WTC11 (cell line): ENCODE measurements around the gene AP3B2. TPM values are rescaled to one million over a fixed set of nuclear protein-coding genes. Genes with fewer than 3 reads are reported as not detected.

Source experiments
- ATAC-seq: fragments of 200-7000 bp; cut with Tn5 transposase; 2 replicates; pipeline ENCODE4 v1.10.0; 2021; ENCODE audit warnings: mild to moderate bottlenecking, moderate library complexity
- CTCF ChIA-PET: fragments of 300-600 bp; sonication (Branson Sonifier 250); formaldehyde crosslinking; loops from one replicate; lab custom pipeline; 2021; ENCODE audit warnings: antibody characterized with exemption; lab: Charles Lee
- POLR2A ChIA-PET: fragments of 350-600 bp; sonication (Branson Sonifier 250); formaldehyde crosslinking; loops from one replicate; lab custom pipeline; 2021; ENCODE audit warnings: antibody characterized with exemption; lab: Charles Lee
- DNase-seq: peaks from one replicate; pipeline ENCODE4 v3.0.0; 2021; ENCODE audit warnings: low spot score
- H3K27ac Mint-ChIP-seq: 2 replicates; pipeline ENCODE4 v1.8.0; 2021; ENCODE audit warnings: mixed read lengths
- H3K27me3 Mint-ChIP-seq: 2 replicates; pipeline ENCODE4 v1.8.0; 2021; ENCODE audit warnings: low read depth, mild to moderate bottlenecking, moderate library complexity, mixed read lengths
- H3K36me3 Mint-ChIP-seq: 2 replicates; pipeline ENCODE4 v1.8.0; 2021; ENCODE audit warnings: mixed read lengths
- H3K4me1 Mint-ChIP-seq: 2 replicates; pipeline ENCODE4 v1.8.0; 2022; ENCODE audit warnings: mixed read lengths
- H3K4me3 Mint-ChIP-seq: 2 replicates; pipeline ENCODE4 v1.8.0; 2021; ENCODE audit warnings: mild to moderate bottlenecking, moderate library complexity, mixed read lengths
- H3K9me3 Mint-ChIP-seq: 2 replicates; pipeline ENCODE4 v1.8.0; 2021; ENCODE audit warnings: mixed read lengths
- AR ChIP-seq: fragments of 250-450 bp; sonication (Bioruptor Pico); IDR thresholded peaks from 2 replicates; pipeline ENCODE4 v1.9.0; 2021; ENCODE audit warnings: mild to moderate bottlenecking
- HMGA2 ChIP-seq: fragments of 250-450 bp; sonication (Bioruptor Pico); IDR thresholded peaks from 2 replicates; pipeline ENCODE4 v1.4.0; 2021; ENCODE audit warnings: mild to moderate bottlenecking, moderate library complexity
- MYBL2 ChIP-seq: sonication (generic); formaldehyde crosslinking; IDR thresholded peaks from 2 replicates; pipeline ENCODE4 v1.8.1; 2023; ENCODE audit warnings: mild to moderate bottlenecking, moderate library complexity, missing genetic modification reagents
- NFATC4 ChIP-seq: fragments of 250-450 bp; sonication (Bioruptor Pico); IDR thresholded peaks from 2 replicates; pipeline ENCODE4 v1.9.0; 2021; ENCODE audit warnings: mild to moderate bottlenecking
- NR2C2 ChIP-seq: sonication (generic); formaldehyde crosslinking; IDR thresholded peaks from 2 replicates; pipeline ENCODE4 v1.8.0; 2022; ENCODE audit warnings: mild to moderate bottlenecking, missing genetic modification reagents
- NR3C1 ChIP-seq: sonication (generic); formaldehyde crosslinking; conservative IDR thresholded peaks from 2 replicates; pipeline ENCODE4 v1.8.1; 2023; ENCODE audit warnings: low read depth, mild to moderate bottlenecking, missing genetic modification reagents
- SP1 ChIP-seq: sonication (generic); formaldehyde crosslinking; conservative IDR thresholded peaks from 2 replicates; pipeline ENCODE4 v1.8.1; 2022; ENCODE audit warnings: missing genetic modification reagents
- TEAD4 ChIP-seq: sonication (generic); formaldehyde crosslinking; IDR thresholded peaks from 2 replicates; pipeline ENCODE4 v1.8.0; 2022; ENCODE audit warnings: mild to moderate bottlenecking, missing genetic modification reagents
- TP53 ChIP-seq: sonication (generic); formaldehyde crosslinking; IDR thresholded peaks from 2 replicates; pipeline ENCODE4 v1.8.1; 2023; ENCODE audit warnings: mild to moderate bottlenecking, missing genetic modification reagents
- ZBTB21 ChIP-seq: sonication (generic); formaldehyde crosslinking; IDR thresholded peaks from 2 replicates; pipeline ENCODE4 v1.8.1; 2023; ENCODE audit warnings: mild to moderate bottlenecking, missing genetic modification reagents, borderline replicate concordance
- ZNF121 ChIP-seq: sonication (generic); formaldehyde crosslinking; IDR thresholded peaks from 2 replicates; pipeline ENCODE4 v1.8.0; 2023; ENCODE audit warnings: missing genetic modification reagents
- ZNF138 ChIP-seq: sonication (generic); formaldehyde crosslinking; conservative IDR thresholded peaks from 2 replicates; pipeline ENCODE4 v1.8.1; 2022; ENCODE audit warnings: mild to moderate bottlenecking, moderate library complexity, missing genetic modification reagents
- ZNF219 ChIP-seq: sonication (generic); formaldehyde crosslinking; IDR thresholded peaks from 2 replicates; pipeline ENCODE4 v1.8.0; 2023; ENCODE audit warnings: missing genetic modification reagents, mild to moderate bottlenecking, borderline replicate concordance
- ZNF232 ChIP-seq: sonication (generic); formaldehyde crosslinking; IDR thresholded peaks from 2 replicates; pipeline ENCODE4 v1.8.0; 2022; ENCODE audit warnings: mild to moderate bottlenecking, missing genetic modification reagents
- ZNF263 ChIP-seq: sonication (generic); formaldehyde crosslinking; IDR thresholded peaks from 2 replicates; pipeline ENCODE4 v1.8.1; 2022; ENCODE audit warnings: low read depth, mild to moderate bottlenecking, moderate library complexity, missing genetic modification reagents
- ZNF281 ChIP-seq: sonication (generic); formaldehyde crosslinking; IDR thresholded peaks from 2 replicates; pipeline ENCODE4 v1.8.0; 2023; ENCODE audit warnings: mild to moderate bottlenecking, missing genetic modification reagents
- ZNF396 ChIP-seq: fragments of 250-450 bp; sonication (Bioruptor Pico); IDR thresholded peaks from 2 replicates; pipeline ENCODE4 v1.8.0; 2021; ENCODE audit warnings: mild to moderate bottlenecking, moderate library complexity, borderline replicate concordance
- total RNA-seq: library from RNA; stranded (reverse); gene quantifications from 3 replicates; pipeline ENCODE4 v1.2.3, GENCODE V29; 2021
- TF ChIP-seq, protein P1 (sequence below): fragments of 250-450 bp; sonication (Bioruptor Pico); conservative IDR thresholded peaks from 2 replicates; pipeline ENCODE4 v1.9.0; 2021; ENCODE audit warnings: mild to moderate bottlenecking
- TF ChIP-seq, protein P2 (sequence below): sonication (generic); formaldehyde crosslinking; IDR thresholded peaks from 2 replicates; pipeline ENCODE4 v1.8.0; 2022; ENCODE audit warnings: mild to moderate bottlenecking, missing genetic modification reagents
- TF ChIP-seq, protein P3 (sequence below): sonication (generic); formaldehyde crosslinking; IDR thresholded peaks from 2 replicates; pipeline ENCODE4 v1.8.0; 2022; ENCODE audit warnings: missing genetic modification reagents

Gene AP3B2
- total RNA-seq, 1 experiment from 2014 or later, result 17.7 TPM

GRCh38 chr15:82640672-82641071, 69.0 kb downstream of the AP3B2 start:
- DNase-seq, result no peak
- no peak overlapping the region for H3K27ac Mint-ChIP-seq
- H3K27me3 Mint-ChIP-seq, result peaks cover 57% of the 10 kb centered on the region
- H3K4me3 Mint-ChIP-seq, result no peak overlapping the region
- CTCF ChIA-PET, result interaction anchor here (0.7 to 1.2 kb wide), 2 partner anchors 17 to 110 kb away, joined by 3 to 4 read pairs; no protein-coding TSS in a partner anchor
- H3K9me3 Mint-ChIP-seq, result no peaks in the 10 kb centered on the region
- ATAC-seq, result no peak
- TF ChIP-seq NR3C1 (CRISPR knock-in tag), result no peak
- TF ChIP-seq, protein P1, sequence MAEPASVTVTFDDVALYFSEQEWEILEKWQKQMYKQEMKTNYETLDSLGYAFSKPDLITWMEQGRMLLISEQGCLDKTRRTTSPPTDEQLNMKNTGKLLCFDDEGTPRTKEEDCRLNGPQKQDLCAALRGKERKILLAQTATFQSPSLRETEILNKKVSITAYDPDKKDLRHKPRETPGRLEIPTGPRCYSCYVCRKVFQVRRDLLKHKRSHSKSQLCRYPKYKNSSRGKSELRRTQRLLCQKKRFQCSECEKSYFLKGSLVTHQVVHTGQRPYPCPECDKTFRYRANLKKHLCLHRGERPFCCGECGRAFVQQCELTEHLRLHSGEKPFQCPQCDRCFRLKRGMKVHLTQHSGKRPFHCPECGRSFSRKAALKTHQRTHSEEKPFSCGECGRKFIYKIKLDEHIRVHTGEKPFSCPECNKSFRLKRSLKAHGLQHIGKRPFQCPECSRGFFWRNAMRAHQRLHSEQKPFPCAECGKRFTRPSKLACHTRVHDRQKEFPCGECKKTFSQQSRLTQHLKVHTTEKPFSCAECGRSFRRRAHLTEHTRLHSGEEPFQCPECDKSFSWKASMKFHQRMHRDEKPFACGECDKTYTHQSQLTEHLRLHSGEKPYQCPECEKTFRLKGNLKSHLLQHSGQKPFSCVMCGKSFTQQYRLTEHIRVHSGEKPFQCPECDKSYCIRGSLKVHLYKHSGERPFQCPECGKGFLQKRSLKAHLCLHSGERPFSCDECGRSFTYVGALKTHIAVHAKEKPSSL, result no peak
- no peak for TF ChIP-seq TEAD4 (CRISPR knock-in tag)
- no peak for TF ChIP-seq ZNF281
- TF ChIP-seq, protein P2, sequence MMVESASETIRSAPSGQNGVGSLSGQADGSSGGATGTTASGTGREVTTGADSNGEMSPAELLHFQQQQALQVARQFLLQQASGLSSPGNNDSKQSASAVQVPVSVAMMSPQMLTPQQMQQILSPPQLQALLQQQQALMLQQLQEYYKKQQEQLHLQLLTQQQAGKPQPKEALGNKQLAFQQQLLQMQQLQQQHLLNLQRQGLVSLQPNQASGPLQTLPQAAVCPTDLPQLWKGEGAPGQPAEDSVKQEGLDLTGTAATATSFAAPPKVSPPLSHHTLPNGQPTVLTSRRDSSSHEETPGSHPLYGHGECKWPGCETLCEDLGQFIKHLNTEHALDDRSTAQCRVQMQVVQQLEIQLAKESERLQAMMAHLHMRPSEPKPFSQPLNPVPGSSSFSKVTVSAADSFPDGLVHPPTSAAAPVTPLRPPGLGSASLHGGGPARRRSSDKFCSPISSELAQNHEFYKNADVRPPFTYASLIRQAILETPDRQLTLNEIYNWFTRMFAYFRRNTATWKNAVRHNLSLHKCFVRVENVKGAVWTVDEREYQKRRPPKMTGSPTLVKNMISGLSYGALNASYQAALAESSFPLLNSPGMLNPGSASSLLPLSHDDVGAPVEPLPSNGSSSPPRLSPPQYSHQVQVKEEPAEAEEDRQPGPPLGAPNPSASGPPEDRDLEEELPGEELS (CRISPR knock-in tag), result no peak
- no peak for TF ChIP-seq NFATC4 (CRISPR knock-in tag)
- TF ChIP-seq, protein P3, sequence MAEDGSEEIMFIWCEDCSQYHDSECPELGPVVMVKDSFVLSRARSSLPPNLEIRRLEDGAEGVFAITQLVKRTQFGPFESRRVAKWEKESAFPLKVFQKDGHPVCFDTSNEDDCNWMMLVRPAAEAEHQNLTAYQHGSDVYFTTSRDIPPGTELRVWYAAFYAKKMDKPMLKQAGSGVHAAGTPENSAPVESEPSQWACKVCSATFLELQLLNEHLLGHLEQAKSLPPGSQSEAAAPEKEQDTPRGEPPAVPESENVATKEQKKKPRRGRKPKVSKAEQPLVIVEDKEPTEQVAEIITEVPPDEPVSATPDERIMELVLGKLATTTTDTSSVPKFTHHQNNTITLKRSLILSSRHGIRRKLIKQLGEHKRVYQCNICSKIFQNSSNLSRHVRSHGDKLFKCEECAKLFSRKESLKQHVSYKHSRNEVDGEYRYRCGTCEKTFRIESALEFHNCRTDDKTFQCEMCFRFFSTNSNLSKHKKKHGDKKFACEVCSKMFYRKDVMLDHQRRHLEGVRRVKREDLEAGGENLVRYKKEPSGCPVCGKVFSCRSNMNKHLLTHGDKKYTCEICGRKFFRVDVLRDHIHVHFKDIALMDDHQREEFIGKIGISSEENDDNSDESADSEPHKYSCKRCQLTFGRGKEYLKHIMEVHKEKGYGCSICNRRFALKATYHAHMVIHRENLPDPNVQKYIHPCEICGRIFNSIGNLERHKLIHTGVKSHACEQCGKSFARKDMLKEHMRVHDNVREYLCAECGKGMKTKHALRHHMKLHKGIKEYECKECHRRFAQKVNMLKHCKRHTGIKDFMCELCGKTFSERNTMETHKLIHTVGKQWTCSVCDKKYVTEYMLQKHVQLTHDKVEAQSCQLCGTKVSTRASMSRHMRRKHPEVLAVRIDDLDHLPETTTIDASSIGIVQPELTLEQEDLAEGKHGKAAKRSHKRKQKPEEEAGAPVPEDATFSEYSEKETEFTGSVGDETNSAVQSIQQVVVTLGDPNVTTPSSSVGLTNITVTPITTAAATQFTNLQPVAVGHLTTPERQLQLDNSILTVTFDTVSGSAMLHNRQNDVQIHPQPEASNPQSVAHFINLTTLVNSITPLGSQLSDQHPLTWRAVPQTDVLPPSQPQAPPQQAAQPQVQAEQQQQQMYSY (CRISPR knock-in tag), result no peak
- no peak for TF ChIP-seq ZNF263 (CRISPR knock-in tag)
- TF ChIP-seq SP1 (CRISPR knock-in tag), result no peak
- no peak for TF ChIP-seq ZNF138 (CRISPR knock-in tag)
- TF ChIP-seq ZNF121 (CRISPR knock-in tag), result no peak
- TF ChIP-seq AR (CRISPR knock-in tag), result no peak
- TF ChIP-seq TP53, result no peak
- no peak for TF ChIP-seq ZNF396 (CRISPR knock-in tag)
- TF ChIP-seq MYBL2 (CRISPR knock-in tag), result no peak
- TF ChIP-seq NR2C2 (CRISPR knock-in tag), result no peak
- TF ChIP-seq HMGA2 (CRISPR knock-in tag), result no peak
- no peak for TF ChIP-seq ZNF219 (CRISPR knock-in tag)
- no peak for TF ChIP-seq ZNF232 (CRISPR knock-in tag)
- no peak for TF ChIP-seq ZBTB21
- TF ChIP-seq, all 79 proteins: peak for 0
- H3K4me1 Mint-ChIP-seq, result peaks cover 9% of the 10 kb centered on the region
- H3K36me3 Mint-ChIP-seq, result no peaks in the 10 kb centered on the region
- POLR2A ChIA-PET, result no interaction called here
